ENCODE results near the gene TCEANC2.
A peak's percentile ranks its signal among the peaks of the same experiment; 100 is the strongest.
"Not testable (repeated sequence)": the region's sequence is repeated elsewhere in the genome, so short reads cannot be mapped to it uniquely, and the experiment has no call there.

TCEANC2 gene

DNA sequence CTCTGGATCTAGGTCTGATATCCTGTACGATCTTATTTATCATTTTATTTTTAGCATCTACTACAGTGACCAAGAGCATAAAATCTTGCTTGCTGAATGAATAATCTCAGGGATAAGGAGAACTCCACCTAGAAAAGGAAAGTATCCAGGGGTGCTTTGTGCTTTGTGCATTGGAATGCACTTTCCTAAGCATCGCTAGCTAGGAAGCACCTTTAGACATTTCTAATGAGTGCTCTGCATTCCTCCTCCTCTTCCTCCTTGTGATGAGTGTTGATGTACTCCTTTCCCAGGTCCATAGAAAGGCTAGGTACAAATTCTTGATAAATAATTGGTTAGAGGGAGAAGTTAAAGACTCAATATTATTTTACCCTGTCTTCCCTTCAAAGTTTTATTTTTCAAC lies 31.4 kb downstream of the TCEANC2 start:
- DNase-seq: no peak

GRCh38 chr1:54086754-54087153 lies 33.3 kb downstream of the TCEANC2 start:
- no peak for DNase-seq

DNA sequence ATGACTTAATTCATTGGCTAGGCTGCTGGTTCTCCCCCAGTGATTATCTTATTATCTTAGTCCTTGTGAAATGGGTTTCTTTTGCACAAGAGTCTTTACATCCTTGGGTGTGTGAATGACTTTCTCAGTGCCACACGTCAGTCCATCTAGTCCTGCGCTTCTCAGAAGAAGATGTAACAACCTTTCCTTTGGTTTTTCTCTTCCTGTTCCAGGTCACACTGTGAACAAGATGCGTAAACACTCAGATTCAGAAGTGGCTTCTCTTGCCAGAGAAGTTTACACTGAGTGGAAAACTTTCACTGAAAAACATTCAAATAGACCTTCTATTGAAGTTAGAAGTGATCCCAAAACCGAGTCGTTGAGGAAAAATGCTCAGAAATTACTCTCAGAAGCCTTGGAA lies 35.0 kb downstream of the TCEANC2 start:
- no peak for DNase-seq

GRCh38 chr1:54091666-54092065 lies 38.3 kb downstream of the TCEANC2 start:
- DNase-seq: no peak

- no peak for DNase-seq
These were observed 40.8 kb downstream of the TCEANC2 start for GRCh38 chr1:54094001-54094729.

DNA sequence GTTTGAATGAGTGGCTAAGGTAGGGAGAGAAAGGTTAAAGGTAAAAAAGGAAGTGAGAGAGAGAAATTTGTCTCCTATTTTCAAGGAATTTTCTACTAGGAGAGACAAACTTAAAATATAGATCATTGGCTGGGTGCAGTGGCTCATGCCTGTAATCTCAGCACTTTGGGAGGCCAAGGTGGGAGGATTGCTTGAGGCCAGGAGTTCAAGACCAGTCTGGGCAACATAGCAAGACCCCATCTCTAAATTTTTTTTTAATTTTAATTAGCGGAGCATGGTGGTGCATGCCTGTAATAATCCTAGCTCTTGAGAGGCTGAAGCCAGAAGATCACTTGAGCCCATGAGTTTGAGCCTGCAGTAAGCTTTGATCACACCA lies 41.3 kb downstream of the TCEANC2 start:
- DNase-seq: not testable (repeated sequence)

DNA sequence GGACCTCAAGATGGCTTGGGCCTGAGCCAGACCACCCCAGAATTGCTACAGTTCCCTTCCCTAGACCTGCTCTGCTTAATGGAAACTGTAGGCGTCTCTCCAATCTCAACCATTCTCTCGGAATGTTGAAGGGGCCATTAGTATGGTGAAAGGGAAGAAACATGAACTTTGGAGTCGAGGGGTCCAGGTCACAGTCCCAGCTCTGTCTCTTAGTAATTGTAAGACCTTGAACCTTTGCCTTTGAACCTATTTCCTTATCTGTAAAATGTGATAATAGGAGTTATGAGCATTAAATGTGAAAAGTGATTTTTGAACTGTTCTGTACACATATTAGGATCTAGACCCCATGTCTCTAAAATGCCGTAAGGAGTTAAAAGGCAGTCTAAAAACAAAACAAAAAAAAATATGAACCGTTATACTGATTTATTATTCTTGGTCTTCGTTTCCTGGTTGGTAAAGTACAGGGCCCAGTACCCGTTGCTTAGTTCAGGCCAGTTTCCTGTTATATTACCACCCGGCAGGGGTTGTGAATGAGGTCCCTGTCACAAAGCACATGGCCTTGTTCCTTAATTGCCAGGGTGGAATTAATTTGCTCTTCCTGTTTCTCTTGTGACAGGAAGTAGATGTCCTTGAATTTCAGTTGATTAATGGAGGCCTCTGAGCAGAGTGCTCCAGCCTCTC lies 42.3 kb downstream of the TCEANC2 start:
- DNase-seq: no peak

DNA sequence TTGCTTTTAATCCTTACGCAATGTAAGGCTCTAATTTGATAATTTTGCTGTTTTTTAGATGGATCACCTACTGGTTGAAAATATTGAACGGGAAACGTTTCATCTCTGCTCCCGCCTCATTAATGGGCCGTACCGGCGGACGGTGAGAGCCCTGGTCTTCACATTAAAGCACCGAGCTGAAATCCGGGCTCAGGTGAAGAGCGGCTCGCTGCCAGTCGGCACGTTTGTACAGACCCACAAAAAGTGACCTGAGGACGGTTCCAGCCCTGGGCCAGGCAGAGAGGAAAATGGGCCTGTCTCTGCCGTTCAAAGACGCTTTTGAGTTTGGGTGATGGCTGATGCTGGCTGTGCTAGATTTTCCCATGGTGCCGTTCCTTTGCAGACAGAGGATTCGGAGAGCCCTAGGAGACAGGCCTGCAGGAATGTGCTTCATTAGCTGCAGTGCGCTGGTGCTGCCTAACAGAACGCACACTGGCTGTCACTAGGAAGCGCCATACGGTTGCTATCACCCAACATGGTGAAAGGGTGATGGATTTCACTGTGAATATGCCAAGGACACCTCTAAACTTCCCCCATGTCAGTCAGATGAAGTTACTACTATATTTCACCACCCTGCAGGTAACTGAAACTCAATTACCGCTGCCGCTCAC lies 42.9 kb downstream of the TCEANC2 start:
- DNase-seq: no peak

GRCh38 chr1:54096877-54097240 lies 43.5 kb downstream of the TCEANC2 start:
- DNase-seq: no peak

DNA sequence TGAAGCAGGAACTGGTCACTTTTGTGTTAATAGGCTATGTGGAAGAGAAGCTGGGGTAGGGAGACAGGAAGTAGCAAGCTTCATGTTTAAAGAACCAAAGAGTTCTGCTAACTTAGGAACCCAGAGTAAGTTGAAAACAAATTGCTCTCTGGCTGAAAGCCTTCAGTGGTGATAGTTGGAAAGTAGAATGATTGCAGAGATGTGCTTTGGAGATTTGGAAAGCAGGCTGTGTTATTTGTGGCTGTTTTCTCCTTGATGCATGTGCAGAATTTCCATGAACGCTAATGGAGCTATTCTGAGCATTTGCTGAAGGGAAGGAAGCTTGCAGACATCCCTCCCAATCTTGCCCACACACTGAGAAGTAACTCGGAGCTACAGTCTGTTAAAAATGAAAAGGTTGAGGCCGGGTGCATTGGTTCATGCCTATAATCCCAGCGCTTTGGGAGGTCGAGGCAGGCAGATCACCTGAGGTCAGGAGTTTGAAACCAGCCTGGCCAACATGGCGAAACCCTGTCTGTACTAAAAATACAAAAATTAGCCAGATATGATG lies 45.7 kb downstream of the TCEANC2 start:
- peak in 3 of 56 donors; percentile 6 to 17 (median 11) for DNase-seq

DNA sequence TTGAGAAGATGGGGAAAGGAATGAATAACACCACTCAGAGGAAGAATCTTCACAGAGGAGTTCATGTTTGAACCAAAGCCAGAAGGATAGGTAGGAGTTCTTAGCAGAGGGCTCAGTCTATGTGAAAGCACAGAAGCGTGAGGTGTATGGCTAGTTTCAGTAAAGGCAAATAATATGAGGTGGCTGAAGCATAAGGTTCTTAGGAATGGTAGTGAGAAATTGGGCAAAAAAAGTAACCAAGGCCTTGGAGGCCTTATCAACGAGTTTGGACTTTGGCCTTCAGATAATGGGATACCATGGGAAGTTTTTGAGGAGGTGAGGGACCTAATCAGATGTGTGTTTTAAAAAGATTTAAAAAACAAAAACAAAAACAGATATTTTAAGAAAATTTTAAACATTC lies 47.1 kb downstream of the TCEANC2 start:
- DNase-seq: no peak

- no peak for DNase-seq
These were observed 50.0 kb downstream of the TCEANC2 start for GRCh38 chr1:54103414-54103813.

- DNase-seq: not testable (repeated sequence)
These were observed 51.2 kb downstream of the TCEANC2 start for GRCh38 chr1:54104613-54105012.

DNA sequence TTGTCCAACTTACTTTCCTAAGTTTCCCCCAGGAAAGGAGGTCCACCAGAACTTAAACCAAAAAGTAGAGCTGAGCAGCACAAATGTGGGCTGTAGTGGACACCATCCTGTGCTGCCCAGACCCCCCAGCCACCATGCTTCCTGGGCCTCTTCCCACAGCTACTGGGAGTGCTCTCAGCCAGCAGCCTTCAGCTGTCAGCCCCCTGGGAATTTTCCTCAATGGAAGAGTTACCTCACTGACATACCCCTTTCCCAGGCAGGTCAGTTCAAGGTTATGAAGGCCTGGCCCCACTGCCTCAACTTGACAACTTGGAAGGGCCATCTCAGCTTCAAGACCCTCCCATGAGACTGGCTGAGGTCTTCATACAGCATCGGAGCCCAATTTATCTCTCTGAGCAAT lies 51.7 kb downstream of the TCEANC2 start:
- DNase-seq: no peak

DNA sequence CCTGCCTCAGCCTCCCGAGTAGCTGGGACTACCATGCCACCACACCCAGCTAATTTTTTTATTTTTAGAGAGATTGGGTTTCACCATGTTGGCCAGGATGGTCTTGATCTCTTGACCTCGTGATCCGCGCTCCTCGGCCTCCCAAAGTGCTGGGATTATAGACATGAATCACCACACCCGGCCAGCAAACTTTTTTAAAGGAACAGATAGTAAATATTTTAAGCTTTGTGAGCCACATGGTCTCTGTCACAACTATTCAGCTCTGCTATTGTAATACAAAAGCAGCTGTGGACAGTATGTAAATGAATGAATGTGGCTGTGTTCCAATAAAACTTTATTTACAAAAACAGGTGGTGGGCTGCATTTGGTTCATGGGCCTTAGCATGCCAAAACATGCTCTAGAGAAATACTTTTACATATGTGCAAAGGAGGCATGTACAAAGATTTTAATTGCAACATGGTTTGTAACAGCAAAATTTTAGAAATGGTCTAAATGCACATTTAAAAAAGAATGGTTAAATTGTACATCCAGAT lies 52.4 kb downstream of the TCEANC2 start:
- no peak for DNase-seq

- peak in 1 of 56 donors; percentile 8 for DNase-seq
These were observed 53.7 kb downstream of the TCEANC2 start for GRCh38 chr1:54107131-54107530.

DNA sequence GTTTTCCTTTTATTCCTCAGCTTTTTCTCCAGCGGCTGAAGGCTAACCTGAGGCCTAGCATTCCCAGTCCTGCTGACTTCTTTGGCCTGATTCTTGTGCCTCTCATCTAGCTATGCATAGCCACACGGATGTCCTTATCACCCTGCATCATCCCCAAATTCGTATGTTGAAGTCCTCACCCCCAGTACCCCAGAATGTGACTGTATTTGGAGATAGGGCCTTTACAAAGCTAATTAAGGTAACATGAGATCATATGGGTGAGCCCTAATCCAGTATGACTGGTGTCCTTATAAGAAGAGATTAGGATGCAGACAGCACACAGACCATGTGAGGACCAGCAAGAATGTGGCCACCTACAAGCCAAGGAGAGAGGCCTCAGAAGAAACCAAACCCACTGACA lies 54.7 kb downstream of the TCEANC2 start:
- DNase-seq: no peak

- no peak for DNase-seq
These were observed 56.0 kb downstream of the TCEANC2 start for GRCh38 chr1:54109129-54110090.

- no peak for DNase-seq
These were observed 57.6 kb downstream of the TCEANC2 start for GRCh38 chr1:54110996-54111395.

- DNase-seq: no peak
These were observed 58.2 kb downstream of the TCEANC2 start for GRCh38 chr1:54111624-54112023.

GRCh38 chr1:54112027-54112426 lies 58.6 kb downstream of the TCEANC2 start:
- DNase-seq: no peak

Data from nucleus accumbens (tissue), 56 donors.